GM12875 (cell line): ENCODE results near the gene KCTD11.

ENCODE experiments used
- H3K4me3 ChIP-seq: one replicate; pipeline ENCODE4 v1.5.1; 2011; ENCODE audit warnings: low read depth, low read length, control low read depth
- CTCF ChIP-seq: IDR thresholded peaks from 2 replicates; pipeline ENCODE4 v1.5.1; 2011; ENCODE audit warnings: low read depth, mild to moderate bottlenecking, control low read depth, inconsistent platforms, low read length, moderate library complexity, borderline replicate concordance; ENCODE audit not compliant: insufficient read depth

KCTD11 gene

GRCh38 chr17:7383742-7384488 lies 32.0 kb downstream of the KCTD11 start:
- TF ChIP-seq CTCF = no peak
- peak overlapping the region; percentile 56 for H3K4me3 ChIP-seq

GRCh38 chr17:7384489-7385081 lies 32.6 kb downstream of the KCTD11 start:
- TF ChIP-seq CTCF = no peak
- peak overlapping the region; percentile 56 for H3K4me3 ChIP-seq

- H3K4me3 ChIP-seq = no peak overlapping the region
- no peak for TF ChIP-seq CTCF
Observed at GRCh38 chr17:7388856-7389255, 36.9 kb downstream of the KCTD11 start.

GRCh38 chr17:7389924-7390910 lies 38.3 kb downstream of the KCTD11 start:
- no peak for TF ChIP-seq CTCF
- H3K4me3 ChIP-seq = no peak overlapping the region

- H3K4me3 ChIP-seq = no peak overlapping the region
- TF ChIP-seq CTCF = no peak
Observed at GRCh38 chr17:7391307-7391706, 39.3 kb downstream of the KCTD11 start.

- peak overlapping the region; percentile 92 for H3K4me3 ChIP-seq
- TF ChIP-seq CTCF = no peak
Observed at GRCh38 chr17:7392696-7393612, 41.0 kb downstream of the KCTD11 start.
